Measurements from ENCODE around the gene CDC25A.
"Not testable (repeated sequence)": the region's sequence is repeated elsewhere in the genome, so short reads cannot be mapped to it uniquely, and the experiment has no call there.

Gene CDC25A

GRCh38 chr3:48112813-48113212 is 75.4 kb downstream of the CDC25A start:
- no peaks in the 10 kb centered on the region for H3K27me3 Mint-ChIP-seq
- H3K4me3 Mint-ChIP-seq = peak overlapping the region; percentile 4
- no peaks in the 10 kb centered on the region for H3K36me3 Mint-ChIP-seq (ENCODE audit: low read depth)
- no peaks in the 10 kb centered on the region for H3K9me3 Mint-ChIP-seq
- peak overlapping the region; percentile 33 for H3K27ac Mint-ChIP-seq
- peaks cover 15% of the 10 kb centered on the region for H3K4me1 Mint-ChIP-seq (ENCODE audit: low read depth)

GRCh38 chr3:48112108-48112791 is 76.0 kb downstream of the CDC25A start:
- not testable (repeated sequence) for H3K36me3 Mint-ChIP-seq (ENCODE audit: low read depth); H3K9me3 Mint-ChIP-seq; H3K27me3 Mint-ChIP-seq
- peak overlapping the region; percentile 33 for H3K27ac Mint-ChIP-seq
- H3K4me1 Mint-ChIP-seq (ENCODE audit: low read depth) = peaks cover 15% of the 10 kb centered on the region
- peak overlapping the region; percentile 4 for H3K4me3 Mint-ChIP-seq

GRCh38 chr3:48110463-48110862 is 77.8 kb downstream of the CDC25A start:
- peaks cover 15% of the 10 kb centered on the region for H3K4me1 Mint-ChIP-seq (ENCODE audit: low read depth)
- H3K27me3 Mint-ChIP-seq = no peaks in the 10 kb centered on the region

GRCh38 chr3:48107227-48107626 is 81.0 kb downstream of the CDC25A start:
- peaks cover 3% of the 10 kb centered on the region for H3K4me1 Mint-ChIP-seq (ENCODE audit: low read depth)
- no peaks in the 10 kb centered on the region for H3K36me3 Mint-ChIP-seq (ENCODE audit: low read depth)
- no peaks in the 10 kb centered on the region for H3K9me3 Mint-ChIP-seq
- no peak overlapping the region for H3K4me3 Mint-ChIP-seq
- no peak overlapping the region for H3K27ac Mint-ChIP-seq
- no peaks in the 10 kb centered on the region for H3K27me3 Mint-ChIP-seq

More at GRCh38 chr3:48110463-48110862, 77.8 kb downstream of the CDC25A start:
- Mint-ChIP-seq H3K36me3 (ENCODE audit: low read depth) (no peaks in the 10 kb centered on the region), H3K4me3 (no peak overlapping the region), H3K9me3 (no peaks in the 10 kb centered on the region), H3K27ac (no peak overlapping the region)
